Measurements from ENCODE around the gene TWIST2. TPM values are rescaled to one million over a fixed set of nuclear protein-coding genes. Genes with fewer than 3 reads are reported as not detected.

TWIST2 gene
- total RNA-seq, 4 donors from 2014 or later, result 1.4 to 41.3 (median 15.7) TPM

GRCh38 chr2:238878051-238878735 is 30.3 kb downstream of the TWIST2 start:
- DNase-seq, result no peak

GRCh38 chr2:238879043-238879442 is 31.2 kb downstream of the TWIST2 start:
- H3K36me3 ChIP-seq, result no peaks in the 10 kb centered on the region
- H3K9me3 ChIP-seq, result no peaks in the 10 kb centered on the region
- H3K4me1 ChIP-seq, result no peaks in the 10 kb centered on the region
- TF ChIP-seq CTCF (IDR thresholded peaks at IDR 0.05) (no peak), POLR2A (IDR thresholded peaks at IDR 0.05) (no peak)
- no peak overlapping the region for H3K4me3 ChIP-seq
- no peak for DNase-seq
- no peak overlapping the region for H3K27ac ChIP-seq
- H3K27me3 ChIP-seq, result no peaks in the 10 kb centered on the region

More at GRCh38 chr2:238878051-238878735, 30.3 kb downstream of the TWIST2 start:
- H3K4me1 ChIP-seq, result no peaks in the 10 kb centered on the region
- H3K36me3 ChIP-seq, result no peaks in the 10 kb centered on the region
- H3K27ac ChIP-seq, result no peak overlapping the region
- H3K9me3 ChIP-seq, result no peaks in the 10 kb centered on the region
- H3K27me3 ChIP-seq, result no peaks in the 10 kb centered on the region
- TF ChIP-seq POLR2A (IDR thresholded peaks at IDR 0.05), result no peak
- no peak for TF ChIP-seq CTCF (IDR thresholded peaks at IDR 0.05)
- no peak overlapping the region for H3K4me3 ChIP-seq

GRCh38 chr2:238879621-238880377 is 31.9 kb downstream of the TWIST2 start:
- Histone ChIP-seq H3K36me3 (no peaks in the 10 kb centered on the region), H3K27me3 (no peaks in the 10 kb centered on the region), H3K4me1 (no peaks in the 10 kb centered on the region), H3K4me3 (no peak overlapping the region), H3K9me3 (no peaks in the 10 kb centered on the region), H3K27ac (no peak overlapping the region)
- TF ChIP-seq POLR2A (IDR thresholded peaks at IDR 0.05) (no peak), CTCF (IDR thresholded peaks at IDR 0.05) (no peak)
- no peak for DNase-seq

GRCh38 chr2:238881353-238882081 is 33.6 kb downstream of the TWIST2 start:
- H3K27me3 ChIP-seq, result no peaks in the 10 kb centered on the region
- no peaks in the 10 kb centered on the region for H3K36me3 ChIP-seq
- TF ChIP-seq CTCF (IDR thresholded peaks at IDR 0.05), result no peak
- TF ChIP-seq POLR2A (IDR thresholded peaks at IDR 0.05), result no peak
- H3K4me3 ChIP-seq, result no peak overlapping the region
- H3K9me3 ChIP-seq, result no peaks in the 10 kb centered on the region
- H3K27ac ChIP-seq, result no peak overlapping the region
- DNase-seq, result no peak
- H3K4me1 ChIP-seq, result no peaks in the 10 kb centered on the region

- no peak overlapping the region for H3K4me3 ChIP-seq
- H3K4me1 ChIP-seq, result no peaks in the 10 kb centered on the region
- no peak overlapping the region for H3K27ac ChIP-seq
- TF ChIP-seq POLR2A (IDR thresholded peaks at IDR 0.05) (no peak), CTCF (IDR thresholded peaks at IDR 0.05) (no peak)
- no peak for DNase-seq
- no peaks in the 10 kb centered on the region for H3K36me3 ChIP-seq
- H3K27me3 ChIP-seq, result no peaks in the 10 kb centered on the region
- no peaks in the 10 kb centered on the region for H3K9me3 ChIP-seq
These were observed 34.3 kb downstream of the TWIST2 start for GRCh38 chr2:238882082-238882755.
